ENCODE data around the gene AGPAT2.

The AGPAT2 gene

GRCh38 chr9:136686794-136687711 lies at the start of gene AGPAT2:
Gene AGPAT2 (minus strand): TSS chr9:136687457. CDS start chr9:136687357, 100 bp downstream.
- peak in 11 of 56 donors; percentile 20 to 58 (median 40) for DNase-seq

GRCh38 chr9:136735812-136736480 lies 48.7 kb upstream of the AGPAT2 start:
- DNase-seq, result no peak

GRCh38 chr9:136734837-136735496 lies 47.7 kb upstream of the AGPAT2 start:
- DNase-seq, result no peak

GRCh38 chr9:136733611-136734010 lies 46.4 kb upstream of the AGPAT2 start:
- no peak for DNase-seq

GRCh38 chr9:136732444-136733178 lies 45.4 kb upstream of the AGPAT2 start:
- no peak for DNase-seq

- no peak for DNase-seq
Observed at GRCh38 chr9:136729926-136730325, 42.7 kb upstream of the AGPAT2 start.

- no peak for DNase-seq
Observed at GRCh38 chr9:136729144-136729543, 41.9 kb upstream of the AGPAT2 start.

- peak in 1 of 56 donors; percentile 11 for DNase-seq
Observed at GRCh38 chr9:136728548-136729123, 41.4 kb upstream of the AGPAT2 start.

- DNase-seq, result peak in 55 of 56 donors; percentile 13 to 91 (median 72)
Observed at GRCh38 chr9:136728080-136728547, 40.9 kb upstream of the AGPAT2 start.

GRCh38 chr9:136726631-136727191 lies 39.5 kb upstream of the AGPAT2 start:
- no peak for DNase-seq

GRCh38 chr9:136726118-136726517 lies 38.9 kb upstream of the AGPAT2 start:
- DNase-seq, result no peak

- DNase-seq, result no peak
Observed at GRCh38 chr9:136725612-136726011, 38.4 kb upstream of the AGPAT2 start.

- DNase-seq, result no peak
Observed at GRCh38 chr9:136724772-136725171, 37.5 kb upstream of the AGPAT2 start.

- no peak for DNase-seq
Observed at GRCh38 chr9:136723989-136724388, 36.7 kb upstream of the AGPAT2 start.

- no peak for DNase-seq
Observed at GRCh38 chr9:136723362-136723976, 36.2 kb upstream of the AGPAT2 start.

GRCh38 chr9:136722969-136723356 lies 35.7 kb upstream of the AGPAT2 start:
- no peak for DNase-seq

- DNase-seq, result no peak
Observed at GRCh38 chr9:136722093-136722968, 35.1 kb upstream of the AGPAT2 start.

- DNase-seq, result peak in 1 of 56 donors; percentile 24
Observed at GRCh38 chr9:136721339-136722092, 34.3 kb upstream of the AGPAT2 start.
